ENCODE measurements around the gene POLR3K. TPM values are rescaled to one million over a fixed set of nuclear protein-coding genes. Genes with fewer than 3 reads are reported as not detected.

Gene POLR3K
- total and polyA plus RNA-seq, 3 experiments from 2014 or later: 35.1 to 63.9 (median 63.6) TPM

DNA sequence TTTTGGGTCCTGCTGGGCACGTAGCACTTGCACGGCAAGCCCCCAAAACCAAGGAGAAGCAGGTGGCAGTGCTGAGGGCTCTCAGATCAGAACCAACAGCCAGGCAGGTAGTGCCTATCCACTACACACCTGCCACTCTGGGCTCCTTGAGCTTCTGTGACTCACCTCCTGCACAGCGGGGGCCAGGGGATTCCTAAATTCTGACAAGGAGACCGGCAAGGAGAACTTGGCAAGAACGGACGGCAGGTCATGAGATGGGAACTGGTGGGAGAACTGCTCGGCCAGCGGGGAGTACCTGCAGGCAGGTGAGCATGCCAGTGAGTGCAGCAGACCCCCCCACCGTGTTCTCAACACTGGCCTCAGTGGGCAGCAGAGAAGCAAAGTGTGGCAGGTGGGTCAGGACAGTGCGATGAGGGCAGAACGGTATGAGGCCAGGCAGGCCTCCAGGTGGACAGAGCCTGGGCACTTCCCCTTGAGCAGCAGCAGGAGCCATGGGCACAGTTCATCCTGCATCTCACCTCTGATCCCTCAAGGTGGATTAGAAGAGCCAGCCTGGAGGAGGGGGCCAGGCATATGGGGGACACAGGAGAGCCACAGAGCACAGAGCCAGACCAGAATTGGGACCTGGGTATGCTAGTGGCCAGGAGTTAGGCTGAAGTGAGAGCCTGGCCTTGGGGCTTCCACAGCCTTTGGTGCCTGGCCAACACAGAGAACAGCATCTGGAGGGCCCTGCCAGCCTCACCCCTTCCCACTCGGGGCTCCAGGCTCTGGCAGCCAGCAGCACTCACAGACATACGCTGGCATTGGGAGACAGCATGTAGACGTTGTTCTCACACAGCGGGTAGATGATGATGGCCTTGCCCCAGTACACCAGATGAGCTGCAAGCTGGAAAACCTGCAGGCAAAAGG is 39.3 kb upstream of the POLR3K start:
- H3K4me1 ChIP-seq (ENCODE audit: insufficient read depth, low read length): no peaks in the 10 kb centered on the region
- no peaks in the 10 kb centered on the region for H3K27me3 ChIP-seq (ENCODE audit: insufficient read depth, low read length, poor library complexity, severe bottlenecking)
- Mint-ChIP-seq H3K36me3 (peaks cover 0 to 38% (median 2%) of the 10 kb centered on the region in 3 donors), H3K4me3 (no peak overlapping the region), H3K4me1 (peaks cover 3 to 9% (median 7%) of the 10 kb centered on the region in 3 donors), H3K27me3 (peaks cover 0 to 4% of the 10 kb centered on the region in 2 donors), H3K9me3 (no peaks in the 10 kb centered on the region), H3K27ac (peak overlapping the region in 3 of 8 donors; percentile 26 to 85 (median 38))
- DNase-seq: no peak
- no peak overlapping the region for H3K4me3 ChIP-seq (ENCODE audit: low read length)
- no peak overlapping the region for H3K27ac ChIP-seq (ENCODE audit: low read depth, low read length)
- ChIA-PET CTCF (interaction anchor here (0.7 to 9.1 kb wide), 2 partner anchors 29 to 39 kb away, joined by 3 to 201 read pairs; partner anchors contain the start of genes POLR3K and SNRNP25), POLR2A (no interaction called here)
- no peaks in the 10 kb centered on the region for H3K36me3 ChIP-seq (ENCODE audit: insufficient read depth, low read length)
- H3K9me3 ChIP-seq (ENCODE audit: low read length): no peaks in the 10 kb centered on the region

- no peak for DNase-seq
- no peaks in the 10 kb centered on the region for H3K4me1 ChIP-seq (ENCODE audit: insufficient read depth, low read length)
- peaks cover 0 to 4% of the 10 kb centered on the region in 2 donors for H3K27me3 Mint-ChIP-seq
- no peak overlapping the region for H3K27ac ChIP-seq (ENCODE audit: low read depth, low read length)
- CTCF ChIA-PET: interaction anchor here (9.1 kb wide), 1 partner anchor 28 kb away, joined by 201 read pairs; no protein-coding TSS in a partner anchor
- POLR2A ChIA-PET: interaction anchor here (1.2 kb wide), 1 partner anchor 19 kb away, joined by 3 read pairs; the partner anchor contains the start of gene RHBDF1
- peak overlapping the region in 3 of 8 donors; percentile 23 to 43 (median 42) for H3K27ac Mint-ChIP-seq
- H3K4me3 Mint-ChIP-seq: no peak overlapping the region
- H3K36me3 ChIP-seq (ENCODE audit: insufficient read depth, low read length): no peaks in the 10 kb centered on the region
- no peak overlapping the region for H3K4me3 ChIP-seq (ENCODE audit: low read length)
- peaks cover 0 to 43% (median 2%) of the 10 kb centered on the region in 3 donors for H3K36me3 Mint-ChIP-seq
- no peaks in the 10 kb centered on the region for H3K27me3 ChIP-seq (ENCODE audit: insufficient read depth, low read length, poor library complexity, severe bottlenecking)
- no peaks in the 10 kb centered on the region for H3K9me3 ChIP-seq (ENCODE audit: low read length)
- H3K4me1 Mint-ChIP-seq: no peaks in the 10 kb centered on the region
- H3K9me3 Mint-ChIP-seq: no peaks in the 10 kb centered on the region
These were observed 38.1 kb upstream of the POLR3K start for GRCh38 chr16:91484-91883.

DNA sequence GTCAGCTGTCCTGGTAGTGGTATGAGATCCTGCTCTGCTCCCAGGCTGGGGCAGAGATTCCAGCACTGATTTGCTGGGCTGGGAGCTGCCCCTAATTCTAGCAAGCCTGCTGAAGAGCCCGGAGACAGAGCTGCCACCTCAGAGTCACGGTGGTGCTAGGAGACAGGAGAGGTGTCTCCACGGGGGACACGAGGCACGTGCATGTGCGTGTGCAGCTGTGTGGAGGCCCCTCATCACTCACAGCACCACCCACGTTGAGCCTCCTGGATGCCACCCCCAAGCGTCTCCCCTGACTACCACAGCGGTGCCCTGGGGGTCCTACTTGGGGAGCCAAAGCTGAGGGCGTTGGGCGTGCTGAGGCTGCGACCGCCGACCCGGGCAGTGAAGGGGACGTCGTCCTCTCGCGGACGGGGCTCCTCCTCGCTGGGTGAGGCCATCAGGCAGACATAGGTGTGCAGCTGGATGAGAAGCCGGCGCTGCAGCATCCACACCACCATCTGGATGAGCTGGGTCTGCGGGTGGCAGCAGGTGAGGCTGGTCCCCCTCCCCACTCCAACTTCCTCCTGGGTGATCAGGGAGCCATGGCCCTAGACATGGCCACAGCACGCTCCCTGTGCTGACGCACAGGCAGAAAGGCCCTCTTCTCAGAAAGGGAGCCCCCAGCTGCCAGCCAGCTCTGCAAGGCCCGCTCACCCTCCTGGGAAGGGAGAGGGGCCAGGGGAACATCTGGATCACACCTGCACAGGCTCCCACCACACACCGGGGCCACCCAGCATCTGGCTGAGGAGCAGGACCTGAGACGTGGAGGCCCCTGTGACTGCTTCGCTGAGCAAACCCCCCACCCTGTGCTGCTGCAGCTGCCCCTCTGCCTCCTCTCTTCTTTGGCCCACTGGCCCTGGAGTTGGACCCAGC is 36.2 kb upstream of the POLR3K start:
- peaks cover 0 to under 1% of the 10 kb centered on the region in 2 donors for H3K27me3 Mint-ChIP-seq
- Histone ChIP-seq H3K4me1 (ENCODE audit: insufficient read depth, low read length) (peaks cover 7% of the 10 kb centered on the region), H3K9me3 (ENCODE audit: low read length) (no peaks in the 10 kb centered on the region), H3K36me3 (ENCODE audit: insufficient read depth, low read length) (no peaks in the 10 kb centered on the region), H3K27me3 (ENCODE audit: insufficient read depth, low read length, poor library complexity, severe bottlenecking) (no peaks in the 10 kb centered on the region), H3K27ac (ENCODE audit: low read depth, low read length) (no peak overlapping the region), H3K4me3 (ENCODE audit: low read length) (no peak overlapping the region)
- no peak overlapping the region for H3K4me3 Mint-ChIP-seq
- H3K36me3 Mint-ChIP-seq: peaks cover 0 to 54% (median 2%) of the 10 kb centered on the region in 3 donors
- DNase-seq: no peak
- H3K4me1 Mint-ChIP-seq: peaks cover 6 to 7% (median 6%) of the 10 kb centered on the region in 3 donors
- ChIA-PET POLR2A (no interaction called here), CTCF (interaction anchor here (1.7 kb wide), 1 partner anchor 24 kb away, joined by 7 read pairs; no protein-coding TSS in a partner anchor)
- H3K27ac Mint-ChIP-seq: peak overlapping the region in 1 of 8 donors; percentile 33
- H3K9me3 Mint-ChIP-seq: no peaks in the 10 kb centered on the region

- H3K27me3 ChIP-seq (ENCODE audit: insufficient read depth, low read length, poor library complexity, severe bottlenecking): no peaks in the 10 kb centered on the region
- Mint-ChIP-seq H3K27ac (no peak overlapping the region), H3K9me3 (no peaks in the 10 kb centered on the region), H3K4me1 (peaks cover 16 to 17% (median 16%) of the 10 kb centered on the region in 3 donors), H3K4me3 (no peak overlapping the region), H3K36me3 (peaks cover 0 to 60% (median 2%) of the 10 kb centered on the region in 3 donors), H3K27me3 (peaks cover 0 to 1% of the 10 kb centered on the region in 2 donors)
- POLR2A ChIA-PET: interaction anchor here (0.6 kb wide), 1 partner anchor 335 kb away, joined by 8 read pairs; no protein-coding TSS in a partner anchor
- no peaks in the 10 kb centered on the region for H3K9me3 ChIP-seq (ENCODE audit: low read length)
- DNase-seq: no peak
- H3K27ac ChIP-seq (ENCODE audit: low read depth, low read length): no peak overlapping the region
- CTCF ChIA-PET: interaction anchor here (1.7 kb wide), 1 partner anchor 23 kb away, joined by 7 read pairs; no protein-coding TSS in a partner anchor
- no peaks in the 10 kb centered on the region for H3K36me3 ChIP-seq (ENCODE audit: insufficient read depth, low read length)
- peaks cover 17% of the 10 kb centered on the region for H3K4me1 ChIP-seq (ENCODE audit: insufficient read depth, low read length)
- H3K4me3 ChIP-seq (ENCODE audit: low read length): no peak overlapping the region
These were observed 35.2 kb upstream of the POLR3K start for GRCh38 chr16:88613-89012.

DNA sequence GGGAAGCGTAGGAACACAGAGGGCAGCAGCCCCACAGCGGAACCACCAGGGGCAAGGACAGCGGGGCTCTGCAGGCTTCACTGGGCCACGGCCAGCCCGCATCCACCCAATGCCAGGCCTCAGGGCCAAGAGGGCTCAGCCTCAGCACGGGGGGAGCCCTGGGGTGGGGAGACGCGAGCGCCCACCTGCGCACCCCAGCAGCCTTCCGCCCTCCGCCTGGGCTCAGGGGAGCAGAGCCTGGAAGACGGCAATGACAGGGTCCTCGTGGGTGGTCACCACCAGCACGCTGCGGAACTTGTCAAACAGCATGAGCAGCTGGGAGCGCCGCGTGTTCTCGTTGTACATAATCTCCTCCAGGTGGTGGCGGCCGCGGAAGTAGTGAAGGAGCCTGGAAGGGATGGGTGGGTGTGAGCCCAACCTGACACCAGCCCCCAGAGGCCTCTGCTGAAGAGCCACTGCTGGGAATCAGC is 33.1 kb upstream of the POLR3K start:
- no peaks in the 10 kb centered on the region for H3K36me3 ChIP-seq (ENCODE audit: insufficient read depth, low read length)
- peak in 1 of 5 donors; percentile 46 for DNase-seq
- H3K9me3 ChIP-seq (ENCODE audit: low read length): no peaks in the 10 kb centered on the region
- Mint-ChIP-seq H3K4me3 (no peak overlapping the region), H3K4me1 (peaks cover 24 to 29% (median 24%) of the 10 kb centered on the region in 3 donors), H3K9me3 (no peaks in the 10 kb centered on the region), H3K27me3 (peaks cover 0 to 1% of the 10 kb centered on the region in 2 donors), H3K36me3 (peaks cover 0 to 52% (median 2%) of the 10 kb centered on the region in 3 donors), H3K27ac (no peak overlapping the region)
- H3K27me3 ChIP-seq (ENCODE audit: insufficient read depth, low read length, poor library complexity, severe bottlenecking): no peaks in the 10 kb centered on the region
- CTCF ChIA-PET: interaction anchor here (3.7 to 5.0 kb wide), 2 partner anchors 10 to 21 kb away, joined by 21 to 25 read pairs; no protein-coding TSS in a partner anchor
- no peak overlapping the region for H3K27ac ChIP-seq (ENCODE audit: low read depth, low read length)
- H3K4me3 ChIP-seq (ENCODE audit: low read length): no peak overlapping the region
- POLR2A ChIA-PET: no interaction called here
- peaks cover 19% of the 10 kb centered on the region for H3K4me1 ChIP-seq (ENCODE audit: insufficient read depth, low read length)

DNA sequence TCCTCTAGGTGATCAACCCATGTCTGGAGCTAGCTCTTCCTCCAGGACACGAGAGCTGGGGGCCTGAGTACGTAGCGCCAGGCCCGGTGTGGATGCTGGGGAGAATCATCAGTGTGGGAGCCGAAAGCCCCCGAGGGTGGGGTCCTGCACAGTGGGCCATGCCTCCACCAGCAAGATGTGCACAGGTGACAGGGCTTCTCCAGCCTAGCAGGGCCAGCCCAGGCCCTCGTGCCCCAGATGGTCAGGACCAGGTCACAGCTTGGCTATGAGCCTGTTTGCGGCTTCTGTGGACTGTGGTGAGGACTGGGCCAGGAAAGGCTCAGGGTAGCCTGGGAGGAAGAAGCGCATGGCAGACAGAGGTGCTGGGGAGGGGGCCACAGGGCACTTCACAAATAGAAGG is 32.5 kb upstream of the POLR3K start:
- no peaks in the 10 kb centered on the region for H3K9me3 Mint-ChIP-seq
- Histone ChIP-seq H3K4me3 (ENCODE audit: low read length) (no peak overlapping the region), H3K36me3 (ENCODE audit: insufficient read depth, low read length) (no peaks in the 10 kb centered on the region), H3K27me3 (ENCODE audit: insufficient read depth, low read length, poor library complexity, severe bottlenecking) (no peaks in the 10 kb centered on the region), H3K9me3 (ENCODE audit: low read length) (no peaks in the 10 kb centered on the region), H3K4me1 (ENCODE audit: insufficient read depth, low read length) (peaks cover 19% of the 10 kb centered on the region), H3K27ac (ENCODE audit: low read depth, low read length) (no peak overlapping the region)
- peaks cover 24 to 29% (median 24%) of the 10 kb centered on the region in 3 donors for H3K4me1 Mint-ChIP-seq
- H3K27me3 Mint-ChIP-seq: peaks cover 0 to 1% of the 10 kb centered on the region in 2 donors
- no peak for DNase-seq
- H3K27ac Mint-ChIP-seq: peak overlapping the region in 5 of 8 donors; percentile 29 to 82 (median 47)
- H3K4me3 Mint-ChIP-seq: no peak overlapping the region
- H3K36me3 Mint-ChIP-seq: peaks cover 0 to 52% (median 2%) of the 10 kb centered on the region in 3 donors
- POLR2A ChIA-PET: no interaction called here
- CTCF ChIA-PET: interaction anchor here (1.0 to 5.0 kb wide), 3 partner anchors 11 to 20 kb away, joined by 3 to 25 read pairs (median 21); no protein-coding TSS in a partner anchor

DNA sequence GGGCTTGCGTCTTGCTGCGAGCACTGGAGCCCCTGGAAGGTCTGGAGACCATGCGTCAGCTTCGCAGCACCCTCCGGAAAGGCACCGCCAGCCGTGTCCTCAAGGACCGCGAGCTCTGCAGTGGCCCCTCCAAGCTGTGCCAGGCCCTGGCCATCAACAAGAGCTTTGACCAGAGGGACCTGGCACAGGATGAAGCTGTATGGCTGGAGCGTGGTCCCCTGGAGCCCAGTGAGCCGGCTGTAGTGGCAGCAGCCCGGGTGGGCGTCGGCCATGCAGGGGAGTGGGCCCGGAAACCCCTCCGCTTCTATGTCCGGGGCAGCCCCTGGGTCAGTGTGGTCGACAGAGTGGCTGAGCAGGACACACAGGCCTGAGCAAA is 32.0 kb upstream of the POLR3K start:
- ChIA-PET CTCF (interaction anchor here (1.0 to 5.0 kb wide), 3 partner anchors 11 to 21 kb away, joined by 3 to 25 read pairs (median 21); no protein-coding TSS in a partner anchor), POLR2A (no interaction called here)
- Histone ChIP-seq H3K27me3 (ENCODE audit: insufficient read depth, low read length, poor library complexity, severe bottlenecking) (no peaks in the 10 kb centered on the region), H3K4me1 (ENCODE audit: insufficient read depth, low read length) (peaks cover 19% of the 10 kb centered on the region), H3K4me3 (ENCODE audit: low read length) (no peak overlapping the region), H3K36me3 (ENCODE audit: insufficient read depth, low read length) (no peaks in the 10 kb centered on the region), H3K27ac (ENCODE audit: low read depth, low read length) (no peak overlapping the region), H3K9me3 (ENCODE audit: low read length) (no peaks in the 10 kb centered on the region)
- no peaks in the 10 kb centered on the region for H3K9me3 Mint-ChIP-seq
- no peak overlapping the region for H3K4me3 Mint-ChIP-seq
- peak overlapping the region in 1 of 8 donors; percentile 90 for H3K27ac Mint-ChIP-seq
- peaks cover 0 to 1% of the 10 kb centered on the region in 2 donors for H3K27me3 Mint-ChIP-seq
- peak in 1 of 5 donors; percentile 46 for DNase-seq
- H3K36me3 Mint-ChIP-seq: peaks cover 0 to 50% (median 0%) of the 10 kb centered on the region in 3 donors
- peaks cover 24 to 29% (median 24%) of the 10 kb centered on the region in 3 donors for H3K4me1 Mint-ChIP-seq

Measured in CD8-positive, alpha-beta memory T cell (primary cell).